Measurements from ENCODE around the gene CLDN9. TPM values are rescaled to one million over a fixed set of nuclear protein-coding genes. Genes with fewer than 3 reads are reported as not detected.
A peak's percentile ranks its signal among the peaks of the same experiment; 100 is the strongest.

Gene CLDN9
- total and polyA plus RNA-seq, 9 of the 15 experiments (the other 6 are each of a cell fraction or from before 2014, with no cell fraction given): 0.12 to 0.44 (median 0.22) TPM; not detected in 4

DNA sequence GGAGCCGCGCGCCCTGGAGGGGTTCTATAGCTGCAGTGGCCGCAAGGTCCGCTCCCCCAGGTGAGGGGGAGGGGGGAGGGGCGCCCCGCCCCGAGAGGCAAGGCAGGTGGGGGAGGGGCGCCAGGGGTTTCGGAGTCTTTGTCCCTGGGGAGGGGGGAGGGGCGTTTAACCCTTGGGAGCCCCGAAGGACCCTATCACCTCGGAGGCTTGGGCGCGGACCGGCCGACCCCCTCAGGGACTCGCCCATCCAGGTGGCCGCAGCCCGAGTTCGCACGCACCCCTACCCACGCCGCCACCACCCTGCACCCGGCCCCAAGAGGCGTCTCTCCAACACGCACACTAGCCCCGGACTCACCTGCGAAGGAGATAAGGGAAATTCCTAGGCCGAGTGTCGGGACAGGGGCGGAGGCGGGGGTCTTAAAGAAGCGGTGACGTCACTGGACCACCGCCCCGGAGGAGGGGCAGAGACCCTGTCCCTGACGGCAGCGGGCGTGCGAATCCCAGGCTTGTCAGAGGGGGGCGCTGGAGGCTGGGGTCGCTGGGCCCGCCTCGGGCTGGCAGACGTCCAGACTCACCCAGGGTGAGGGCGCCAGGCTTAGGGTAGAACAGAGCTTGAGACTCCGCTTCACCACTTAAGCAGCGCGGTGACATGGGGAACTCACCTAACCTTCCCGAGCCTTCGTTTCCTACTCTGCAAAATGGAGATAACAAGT lies 5.2 kb downstream of the CLDN9 start, which contains the start of gene CLDN6 (continued):
- TF ChIP-seq, protein P1, sequence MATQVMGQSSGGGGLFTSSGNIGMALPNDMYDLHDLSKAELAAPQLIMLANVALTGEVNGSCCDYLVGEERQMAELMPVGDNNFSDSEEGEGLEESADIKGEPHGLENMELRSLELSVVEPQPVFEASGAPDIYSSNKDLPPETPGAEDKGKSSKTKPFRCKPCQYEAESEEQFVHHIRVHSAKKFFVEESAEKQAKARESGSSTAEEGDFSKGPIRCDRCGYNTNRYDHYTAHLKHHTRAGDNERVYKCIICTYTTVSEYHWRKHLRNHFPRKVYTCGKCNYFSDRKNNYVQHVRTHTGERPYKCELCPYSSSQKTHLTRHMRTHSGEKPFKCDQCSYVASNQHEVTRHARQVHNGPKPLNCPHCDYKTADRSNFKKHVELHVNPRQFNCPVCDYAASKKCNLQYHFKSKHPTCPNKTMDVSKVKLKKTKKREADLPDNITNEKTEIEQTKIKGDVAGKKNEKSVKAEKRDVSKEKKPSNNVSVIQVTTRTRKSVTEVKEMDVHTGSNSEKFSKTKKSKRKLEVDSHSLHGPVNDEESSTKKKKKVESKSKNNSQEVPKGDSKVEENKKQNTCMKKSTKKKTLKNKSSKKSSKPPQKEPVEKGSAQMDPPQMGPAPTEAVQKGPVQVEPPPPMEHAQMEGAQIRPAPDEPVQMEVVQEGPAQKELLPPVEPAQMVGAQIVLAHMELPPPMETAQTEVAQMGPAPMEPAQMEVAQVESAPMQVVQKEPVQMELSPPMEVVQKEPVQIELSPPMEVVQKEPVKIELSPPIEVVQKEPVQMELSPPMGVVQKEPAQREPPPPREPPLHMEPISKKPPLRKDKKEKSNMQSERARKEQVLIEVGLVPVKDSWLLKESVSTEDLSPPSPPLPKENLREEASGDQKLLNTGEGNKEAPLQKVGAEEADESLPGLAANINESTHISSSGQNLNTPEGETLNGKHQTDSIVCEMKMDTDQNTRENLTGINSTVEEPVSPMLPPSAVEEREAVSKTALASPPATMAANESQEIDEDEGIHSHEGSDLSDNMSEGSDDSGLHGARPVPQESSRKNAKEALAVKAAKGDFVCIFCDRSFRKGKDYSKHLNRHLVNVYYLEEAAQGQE (IDR thresholded peaks at IDR 0.05; ENCODE audit: borderline replicate concordance): peak; percentile 29; the same call in 1 of the 2 replicates
- TF ChIP-seq, protein P1 (CRISPR knock-in tag; IDR thresholded peaks at IDR 0.05; ENCODE audit: low read depth): no peak
- TF ChIP-seq CREB1 (IDR thresholded peaks at IDR 0.05) (0 out of 2 replicates have a peak, but pooled peaks have one; percentile 28), CREB1 (CRISPR knock-in tag; IDR thresholded peaks at IDR 0.05) (no peak; the same call in 1 of the 2 replicates), KLF6 (CRISPR knock-in tag; IDR thresholded peaks at IDR 0.05; ENCODE audit: borderline replicate concordance) (no peak), SMARCA4 (IDR thresholded peaks at IDR 0.05) (peak; percentile 22; the same call in 1 of the 2 replicates), L3MBTL2 (IDR thresholded peaks at IDR 0.05) (0 out of 2 replicates have a peak, but pooled peaks have one; percentile 14), NCOA4 (IDR thresholded peaks at IDR 0.05; ENCODE audit: partially characterized antibody) (no peak), PYGO2 (tag; IDR thresholded peaks at IDR 0.05) (no peak), MTA3 (IDR thresholded peaks at IDR 0.05; ENCODE audit: borderline replicate concordance) (peak; percentile 62; the same call in 1 of the 2 replicates), ARID2 (IDR thresholded peaks at IDR 0.05) (no peak), HNRNPH1 (optimal IDR thresholded peaks at IDR 0.05; ENCODE audit: low read depth, low read length) (no peak), MYNN (IDR thresholded peaks at IDR 0.05) (peak; percentile 41; the same call in 1 of the 2 replicates), MYNN (CRISPR knock-in tag; IDR thresholded peaks at IDR 0.05) (no peak), GATAD2B (IDR thresholded peaks at IDR 0.05; ENCODE audit: borderline replicate concordance) (peak; percentile 76), NCOR1 (IDR thresholded peaks at IDR 0.05) (0 out of 2 replicates have a peak, but pooled peaks have one; percentile 6), ZNF347 (CRISPR knock-in tag; IDR thresholded peaks at IDR 0.05; ENCODE audit: low read depth) (no peak)
- TF ChIP-seq, protein P2, sequence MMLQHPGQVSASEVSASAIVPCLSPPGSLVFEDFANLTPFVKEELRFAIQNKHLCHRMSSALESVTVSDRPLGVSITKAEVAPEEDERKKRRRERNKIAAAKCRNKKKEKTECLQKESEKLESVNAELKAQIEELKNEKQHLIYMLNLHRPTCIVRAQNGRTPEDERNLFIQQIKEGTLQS (IDR thresholded peaks at IDR 0.05): peak; percentile 89
- TF ChIP-seq, protein P2 (CRISPR knock-in tag; conservative IDR thresholded peaks at IDR 0.05): no peak
- TF ChIP-seq, protein P3, sequence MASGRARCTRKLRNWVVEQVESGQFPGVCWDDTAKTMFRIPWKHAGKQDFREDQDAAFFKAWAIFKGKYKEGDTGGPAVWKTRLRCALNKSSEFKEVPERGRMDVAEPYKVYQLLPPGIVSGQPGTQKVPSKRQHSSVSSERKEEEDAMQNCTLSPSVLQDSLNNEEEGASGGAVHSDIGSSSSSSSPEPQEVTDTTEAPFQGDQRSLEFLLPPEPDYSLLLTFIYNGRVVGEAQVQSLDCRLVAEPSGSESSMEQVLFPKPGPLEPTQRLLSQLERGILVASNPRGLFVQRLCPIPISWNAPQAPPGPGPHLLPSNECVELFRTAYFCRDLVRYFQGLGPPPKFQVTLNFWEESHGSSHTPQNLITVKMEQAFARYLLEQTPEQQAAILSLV (tag; IDR thresholded peaks at IDR 0.05): no peak
